ENCODE data around the gene KNTC1.
"Not testable (repeated sequence)": the region's sequence is repeated elsewhere in the genome, so short reads cannot be mapped to it uniquely, and the experiment has no call there.

KNTC1 gene, protein sequence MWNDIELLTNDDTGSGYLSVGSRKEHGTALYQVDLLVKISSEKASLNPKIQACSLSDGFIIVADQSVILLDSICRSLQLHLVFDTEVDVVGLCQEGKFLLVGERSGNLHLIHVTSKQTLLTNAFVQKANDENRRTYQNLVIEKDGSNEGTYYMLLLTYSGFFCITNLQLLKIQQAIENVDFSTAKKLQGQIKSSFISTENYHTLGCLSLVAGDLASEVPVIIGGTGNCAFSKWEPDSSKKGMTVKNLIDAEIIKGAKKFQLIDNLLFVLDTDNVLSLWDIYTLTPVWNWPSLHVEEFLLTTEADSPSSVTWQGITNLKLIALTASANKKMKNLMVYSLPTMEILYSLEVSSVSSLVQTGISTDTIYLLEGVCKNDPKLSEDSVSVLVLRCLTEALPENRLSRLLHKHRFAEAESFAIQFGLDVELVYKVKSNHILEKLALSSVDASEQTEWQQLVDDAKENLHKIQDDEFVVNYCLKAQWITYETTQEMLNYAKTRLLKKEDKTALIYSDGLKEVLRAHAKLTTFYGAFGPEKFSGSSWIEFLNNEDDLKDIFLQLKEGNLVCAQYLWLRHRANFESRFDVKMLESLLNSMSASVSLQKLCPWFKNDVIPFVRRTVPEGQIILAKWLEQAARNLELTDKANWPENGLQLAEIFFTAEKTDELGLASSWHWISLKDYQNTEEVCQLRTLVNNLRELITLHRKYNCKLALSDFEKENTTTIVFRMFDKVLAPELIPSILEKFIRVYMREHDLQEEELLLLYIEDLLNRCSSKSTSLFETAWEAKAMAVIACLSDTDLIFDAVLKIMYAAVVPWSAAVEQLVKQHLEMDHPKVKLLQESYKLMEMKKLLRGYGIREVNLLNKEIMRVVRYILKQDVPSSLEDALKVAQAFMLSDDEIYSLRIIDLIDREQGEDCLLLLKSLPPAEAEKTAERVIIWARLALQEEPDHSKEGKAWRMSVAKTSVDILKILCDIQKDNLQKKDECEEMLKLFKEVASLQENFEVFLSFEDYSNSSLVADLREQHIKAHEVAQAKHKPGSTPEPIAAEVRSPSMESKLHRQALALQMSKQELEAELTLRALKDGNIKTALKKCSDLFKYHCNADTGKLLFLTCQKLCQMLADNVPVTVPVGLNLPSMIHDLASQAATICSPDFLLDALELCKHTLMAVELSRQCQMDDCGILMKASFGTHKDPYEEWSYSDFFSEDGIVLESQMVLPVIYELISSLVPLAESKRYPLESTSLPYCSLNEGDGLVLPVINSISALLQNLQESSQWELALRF (N-terminal part only)

GRCh38 chr12:122526683-122527477, at the start of gene KNTC1, which contains the start of gene RSRC2:
Gene KNTC1 (plus strand): TSS chr12:122527249. CDS start chr12:122530064, 2,815 bp downstream.
Gene RSRC2 (minus strand): TSS chr12:122526936. CDS start chr12:122526853, 83 bp downstream.
- DNase-seq (ENCODE audit: low read depth): peak; percentile 98

DNA sequence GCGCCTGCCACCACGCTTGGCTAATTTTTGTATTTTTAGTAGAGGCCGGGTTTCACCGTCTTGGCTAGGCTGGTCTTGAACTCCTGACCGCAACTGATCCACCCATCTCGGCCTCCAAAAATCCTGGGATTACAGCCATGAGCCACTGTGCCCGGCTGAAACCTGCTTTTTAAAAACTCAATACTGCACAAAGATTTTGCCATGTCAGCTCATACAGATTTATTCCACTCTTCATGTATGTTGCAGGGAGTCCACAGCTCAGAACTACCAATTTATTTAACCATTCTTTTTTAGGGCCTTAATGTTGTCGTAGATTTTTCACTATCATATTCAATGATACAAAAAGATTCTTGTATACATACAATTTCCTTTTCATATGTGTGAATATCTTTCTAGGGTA, 46.3 kb upstream of the KNTC1 start:
- no peak for DNase-seq (ENCODE audit: low read depth)

- DNase-seq (ENCODE audit: low read depth): no peak
Measured at GRCh38 chr12:122481861-122482260, 45.2 kb upstream of the KNTC1 start.

DNA sequence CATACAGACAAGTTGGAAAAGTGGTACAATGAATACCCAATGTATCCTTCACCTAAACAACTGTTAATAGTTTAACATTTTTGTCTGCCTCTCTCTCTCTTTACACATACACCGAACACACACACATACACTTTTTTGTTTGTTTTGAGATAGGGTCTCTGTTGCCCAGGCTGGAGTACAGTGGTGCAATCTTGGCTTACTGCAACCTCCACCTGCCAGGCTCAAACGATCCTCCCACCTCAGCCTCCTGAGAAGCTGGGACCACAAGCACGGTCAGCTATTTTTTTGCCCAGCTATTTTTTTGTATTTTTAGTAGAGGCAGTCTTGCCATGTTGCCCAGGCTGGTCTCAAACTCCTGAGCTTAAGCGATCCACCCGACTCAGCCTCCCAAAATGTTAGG, 43.1 kb upstream of the KNTC1 start:
- no peak for DNase-seq (ENCODE audit: low read depth)

DNA sequence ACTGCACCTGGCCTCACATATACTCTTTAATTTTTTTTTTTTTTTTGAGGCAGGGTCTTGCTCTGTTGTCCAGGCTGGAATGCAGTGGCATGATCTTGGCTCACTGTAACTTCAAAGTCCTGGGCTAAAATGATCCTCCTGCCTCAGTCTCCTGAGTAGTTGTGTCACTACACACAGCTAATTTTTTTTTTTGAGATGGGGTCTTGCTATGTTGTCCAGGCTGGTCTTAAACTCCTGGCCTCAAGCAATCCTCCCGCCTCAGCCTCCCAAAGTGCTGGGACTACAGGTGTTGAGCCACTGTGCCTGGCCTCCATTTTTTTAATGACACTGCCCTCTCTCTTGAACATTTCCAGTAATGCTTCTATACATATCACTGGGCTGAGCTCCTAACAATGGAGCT, 42.7 kb upstream of the KNTC1 start:
- DNase-seq (ENCODE audit: low read depth): not testable (repeated sequence)

DNA sequence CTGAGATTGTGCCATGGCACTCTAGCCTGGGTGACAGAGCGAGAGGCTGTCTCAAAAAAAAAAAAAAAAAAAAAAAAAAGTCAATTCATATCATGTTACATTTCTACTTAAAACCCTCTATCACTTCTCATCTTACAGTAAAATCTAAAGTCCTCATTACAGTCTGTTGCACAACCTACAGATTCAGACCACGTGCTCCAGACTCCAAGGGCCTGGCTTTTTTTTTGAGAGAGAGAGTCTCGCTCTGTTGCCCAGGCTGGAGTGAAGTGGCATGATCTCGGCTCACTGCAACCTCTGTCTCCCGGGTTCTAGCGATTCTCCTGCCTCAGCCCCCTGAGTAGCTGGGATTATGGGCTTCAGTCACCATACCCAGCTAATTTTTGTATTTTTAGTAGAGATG, 40.7 kb upstream of the KNTC1 start:
- DNase-seq (ENCODE audit: low read depth): not testable (repeated sequence)

- no peak for DNase-seq (ENCODE audit: low read depth)
Measured at GRCh38 chr12:122486805-122487426, 40.1 kb upstream of the KNTC1 start.

GRCh38 chr12:122487807-122488206, 39.2 kb upstream of the KNTC1 start:
- not testable (repeated sequence) for DNase-seq (ENCODE audit: low read depth)

DNA sequence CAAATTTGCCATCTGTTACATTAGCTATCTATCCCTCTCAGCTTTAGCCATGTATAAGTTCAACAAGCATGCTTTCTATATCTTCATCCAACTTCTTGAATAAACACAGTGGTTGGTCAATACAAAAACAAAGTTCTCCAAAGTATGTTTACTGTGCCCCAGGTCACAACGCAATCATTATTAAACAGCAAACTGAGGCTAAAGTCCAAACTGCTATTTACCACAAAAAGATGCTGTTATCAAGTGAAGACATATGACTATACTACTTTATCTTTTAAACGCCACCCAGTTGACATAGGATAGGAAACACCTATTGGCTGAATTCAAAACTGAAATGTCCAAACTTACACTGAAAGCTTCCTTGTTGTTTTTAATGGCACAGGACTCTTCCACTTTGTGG, 38.0 kb upstream of the KNTC1 start:
- DNase-seq (ENCODE audit: low read depth): no peak

DNA sequence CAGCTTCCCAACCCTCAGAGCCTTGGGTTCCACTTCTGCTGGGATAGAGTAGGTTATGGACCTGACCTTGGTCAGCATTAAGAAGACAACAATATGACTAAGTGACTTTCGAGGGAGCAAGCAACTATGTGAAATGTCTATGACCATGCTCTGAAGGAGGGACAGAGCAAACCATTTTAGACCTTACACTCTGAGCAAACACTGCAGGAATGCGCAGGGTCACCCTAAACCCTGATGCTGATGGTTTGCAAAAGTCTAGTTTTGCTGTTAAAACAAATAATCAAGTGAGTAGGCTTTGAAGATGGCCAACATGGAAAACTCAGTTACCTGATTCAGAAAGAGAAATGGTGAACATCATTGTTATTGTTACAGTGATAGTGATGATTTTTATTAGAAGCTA, 35.1 kb upstream of the KNTC1 start:
- no peak for DNase-seq (ENCODE audit: low read depth)

- not testable (repeated sequence) for DNase-seq (ENCODE audit: low read depth)
Measured at GRCh38 chr12:122493222-122493621, 33.8 kb upstream of the KNTC1 start.

DNA sequence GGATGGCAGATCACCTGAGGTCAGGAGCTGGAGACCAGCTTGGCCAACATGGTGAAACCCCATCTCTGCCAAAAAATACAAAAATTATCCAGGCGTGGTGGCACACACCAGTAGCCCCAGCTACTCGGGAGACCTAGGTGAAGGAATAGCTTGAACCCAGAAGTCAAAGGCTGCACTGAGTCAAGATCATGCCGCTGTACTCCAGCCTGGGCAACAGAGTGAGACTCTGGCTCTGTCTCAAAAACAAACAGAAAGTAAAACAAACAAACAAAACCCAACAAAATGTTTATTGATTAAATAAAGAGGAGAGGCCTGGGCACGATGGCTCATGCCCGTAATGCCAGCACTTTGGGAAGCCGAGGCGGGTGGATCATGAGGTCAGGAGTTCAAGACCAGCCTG, 31.8 kb upstream of the KNTC1 start:
- no peak for DNase-seq (ENCODE audit: low read depth)

GRCh38 chr12:122499991-122500684, 26.9 kb upstream of the KNTC1 start:
- DNase-seq (ENCODE audit: low read depth): peak; percentile 16

DNA sequence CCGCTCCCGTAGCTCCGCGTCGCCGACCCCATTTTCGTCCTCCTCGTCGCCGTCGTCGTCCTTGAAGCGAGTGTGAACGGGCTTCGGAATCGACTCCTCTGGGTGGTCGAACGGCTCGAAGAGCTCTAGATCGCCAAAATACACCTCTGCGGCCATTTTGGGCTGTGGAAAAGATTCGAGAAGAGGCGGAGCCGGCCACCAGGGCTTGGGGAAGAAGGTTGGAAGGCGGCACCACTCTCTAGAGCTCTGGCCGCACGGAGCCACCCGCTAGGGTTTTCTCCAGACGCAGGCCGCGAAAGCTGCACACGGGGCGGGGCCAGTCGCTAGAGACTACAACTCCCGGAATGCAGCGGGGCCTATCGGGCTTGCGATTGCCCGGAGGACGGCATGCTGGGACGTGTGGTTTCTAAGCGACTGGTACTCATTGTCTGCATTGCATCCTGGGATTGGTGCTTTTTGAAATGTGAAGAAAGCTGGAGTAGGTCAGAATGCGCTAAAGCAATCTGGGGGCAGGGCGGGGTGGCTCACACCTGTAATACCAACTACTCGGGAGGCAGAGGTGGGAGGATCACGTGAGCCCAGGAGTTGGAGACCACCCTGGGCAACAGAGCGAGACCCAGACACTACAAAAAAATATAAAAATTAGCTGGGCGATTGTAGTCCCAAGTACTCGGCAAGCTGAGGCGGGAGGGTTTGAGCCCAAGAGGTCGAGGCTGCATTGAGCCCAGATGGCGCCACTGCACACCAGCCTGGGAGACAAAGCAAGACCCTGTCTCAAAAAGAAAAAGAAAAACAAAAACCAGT, 26.2 kb upstream of the KNTC1 start, which contains the start of gene ZCCHC8:
ZCCHC8 (minus strand) TSS at position 248 of the 804 bp plus-strand sequence; CDS start at position 156, 92 bp downstream.
- peak; percentile 94 for DNase-seq (ENCODE audit: low read depth)

DNA sequence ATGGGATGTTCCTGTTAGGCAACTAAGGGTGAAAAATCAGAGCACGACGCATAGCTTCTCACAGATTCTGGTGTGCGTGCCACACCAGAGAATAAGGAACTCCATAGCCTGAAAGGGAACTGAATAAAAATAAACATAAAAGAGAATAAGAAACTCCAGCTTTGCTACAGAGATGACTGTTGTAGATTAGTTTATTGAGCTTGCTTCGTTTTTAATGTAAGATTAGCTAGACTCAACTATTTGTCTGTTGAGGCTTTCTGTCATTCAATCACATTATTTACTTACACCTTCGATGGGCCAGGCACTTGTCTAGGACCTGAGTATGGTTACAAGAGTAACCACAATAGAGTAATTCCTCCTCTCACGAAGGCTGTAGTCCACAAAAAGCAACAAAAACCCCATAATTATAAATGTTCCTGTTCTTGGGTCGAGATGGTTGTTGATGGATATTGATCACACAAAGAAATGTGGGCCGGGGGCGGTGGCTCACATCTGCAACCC, 25.5 kb upstream of the KNTC1 start:
- no peak for DNase-seq (ENCODE audit: low read depth)

- DNase-seq (ENCODE audit: low read depth): no peak
Measured at GRCh38 chr12:122503147-122503751, 23.8 kb upstream of the KNTC1 start.

DNA sequence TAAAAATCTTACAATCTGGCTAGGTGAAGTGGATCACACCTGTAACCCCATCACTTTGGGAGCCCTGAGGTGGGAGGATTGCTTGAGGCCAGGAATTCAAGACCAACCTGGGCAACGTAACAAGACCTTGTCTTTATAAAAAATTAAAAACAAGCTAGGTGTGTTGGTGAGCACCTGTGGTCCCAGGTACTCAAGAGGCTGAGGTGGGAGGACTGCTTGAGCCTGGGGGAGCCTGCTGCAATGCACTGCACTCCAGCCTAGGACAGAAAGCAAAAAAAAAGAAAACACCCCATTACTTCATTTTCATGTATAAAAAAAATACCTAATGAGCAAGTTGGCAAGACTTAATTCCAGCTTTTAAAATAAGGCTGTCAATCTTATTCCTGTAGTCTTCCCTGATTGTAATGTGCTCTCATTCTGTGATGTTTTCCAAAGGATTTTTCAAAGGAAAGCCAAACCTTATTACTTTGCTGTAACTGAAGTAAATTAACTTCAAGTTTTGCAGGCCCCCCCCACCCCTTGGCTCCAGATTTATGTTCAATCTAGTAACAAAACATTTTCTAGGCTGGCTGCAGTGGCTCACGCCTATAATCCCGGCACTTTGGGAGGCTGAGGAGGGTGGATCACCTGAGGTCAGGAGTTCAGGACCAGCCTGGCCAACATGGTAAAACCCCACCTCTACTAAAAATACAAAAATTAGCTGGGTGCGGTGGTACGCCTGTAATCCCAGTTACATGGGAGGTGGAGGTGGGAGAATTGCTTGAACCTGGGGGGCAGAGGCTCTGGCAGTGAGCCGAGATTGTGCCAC, 23.1 kb upstream of the KNTC1 start:
- no peak for DNase-seq (ENCODE audit: low read depth)

Measured in activated T-cell treated with anti-CD3 and anti-CD28 coated beads for 24 hours (primary cell).